NAMALWA (cell line): ENCODE data around the gene HAO1.
A peak's percentile ranks its signal among the peaks of the same experiment; 100 is the strongest.
"Not testable (repeated sequence)": the region's sequence is repeated elsewhere in the genome, so short reads cannot be mapped to it uniquely, and the experiment has no call there.

Source experiments
- DNase-seq: peaks from one replicate; pipeline ENCODE4 v3.0.0-alpha.2; 2015; ENCODE audit warnings: low spot score

The HAO1 gene

GRCh38 chr20:7940341-7940740 lies at the start of gene HAO1:
HAO1 (minus strand) TSS chr20:7940458; CDS start chr20:7940422, 36 bp downstream.
- DNase-seq, result no peak

GRCh38 chr20:7989379-7989778 lies 49.1 kb upstream of the HAO1 start:
- DNase-seq, result peak; percentile 12

GRCh38 chr20:7985916-7986315 lies 45.7 kb upstream of the HAO1 start:
- DNase-seq, result no peak

- DNase-seq, result no peak
Observed at GRCh38 chr20:7984192-7984591, 43.9 kb upstream of the HAO1 start.

- DNase-seq, result no peak
Observed at GRCh38 chr20:7981374-7981773, 41.1 kb upstream of the HAO1 start.

- peak; percentile 53 for DNase-seq
Observed at GRCh38 chr20:7980332-7981046, 40.2 kb upstream of the HAO1 start.

GRCh38 chr20:7977709-7978108 lies 37.5 kb upstream of the HAO1 start:
- DNase-seq, result no peak

- DNase-seq, result no peak
Observed at GRCh38 chr20:7975851-7976414, 35.7 kb upstream of the HAO1 start.

GRCh38 chr20:7974785-7975435 lies 34.7 kb upstream of the HAO1 start:
- no peak for DNase-seq

GRCh38 chr20:7971536-7972280 lies 31.4 kb upstream of the HAO1 start:
- DNase-seq, result no peak

- DNase-seq, result no peak
Observed at GRCh38 chr20:7967199-7967844, 27.1 kb upstream of the HAO1 start.

- no peak for DNase-seq
Observed at GRCh38 chr20:7966176-7966575, 25.9 kb upstream of the HAO1 start.

- DNase-seq, result no peak
Observed at GRCh38 chr20:7959484-7959883, 19.2 kb upstream of the HAO1 start.

GRCh38 chr20:7956561-7956960 lies 16.3 kb upstream of the HAO1 start:
- DNase-seq, result not testable (repeated sequence)

GRCh38 chr20:7950387-7950786 lies 10.1 kb upstream of the HAO1 start:
- DNase-seq, result no peak

GRCh38 chr20:7943891-7944290 lies 3.6 kb upstream of the HAO1 start:
- DNase-seq, result no peak

- DNase-seq, result no peak
Observed at GRCh38 chr20:7939663-7940062, 595 bp downstream of the HAO1 start.

- DNase-seq, result no peak
Observed at GRCh38 chr20:7938058-7938457, 2.2 kb downstream of the HAO1 start.

GRCh38 chr20:7937328-7937727 lies 2.9 kb downstream of the HAO1 start:
- no peak for DNase-seq

GRCh38 chr20:7935027-7935551 lies 5.2 kb downstream of the HAO1 start:
- peak; percentile 60 for DNase-seq

GRCh38 chr20:7933346-7933745 lies 6.9 kb downstream of the HAO1 start:
- DNase-seq, result no peak

GRCh38 chr20:7930343-7930742 lies 9.9 kb downstream of the HAO1 start:
- no peak for DNase-seq
